ENCODE measurements around the gene ATG5. TPM values are rescaled to one million over a fixed set of nuclear protein-coding genes. Genes with fewer than 3 reads are reported as not detected.

ATG5 gene
- polyA plus RNA-seq, 3 donors = 15.0 to 31.4 (median 29.9) TPM

DNA sequence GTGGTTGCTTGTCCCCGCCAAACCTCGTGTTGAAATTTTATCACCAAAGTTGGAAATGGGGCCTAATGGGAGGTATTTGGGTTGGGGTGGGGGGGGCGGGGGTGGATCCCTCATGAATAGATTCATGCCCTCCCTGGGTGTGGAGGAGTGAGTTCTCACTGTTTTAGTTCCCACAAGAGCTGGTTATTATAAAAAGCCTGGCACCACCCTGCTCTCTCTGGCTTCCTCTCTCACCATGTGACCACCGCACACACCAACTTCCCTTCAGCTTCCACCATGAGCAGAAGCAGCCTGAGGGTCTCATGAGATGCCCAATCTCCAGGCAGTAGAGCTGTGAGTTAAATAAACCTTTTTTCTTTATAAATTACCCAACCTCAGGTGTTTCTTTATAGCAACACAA is 128.1 kb downstream of the ATG5 start:
- Mint-ChIP-seq H3K27me3 (ENCODE audit: low read depth in 3 of 3) (peaks cover 0 to 2% (median 2%) of the 10 kb centered on the region in 3 donors), H3K9me3 (peaks cover 0 to 3% (median 0%) of the 10 kb centered on the region in 7 donors), H3K36me3 (peaks cover 41 to 47% of the 10 kb centered on the region in 2 donors), H3K4me3 (no peak overlapping the region), H3K27ac (peak overlapping the region in 6 of 7 donors; percentile 33 to 83 (median 76)), H3K4me1 (peaks cover 25% of the 10 kb centered on the region)
- Histone ChIP-seq H3K27me3 (ENCODE audit: control insufficient read depth in 2 of 2, insufficient read depth in 2 of 2, low read length in 2 of 2) (no peaks in the 10 kb centered on the region), H3K36me3 (replicated peaks in 1 of 2; ENCODE audit: control insufficient read depth in 1 of 2, insufficient read depth in 2 of 2, low read length in 2 of 2) (peaks cover 14 to 41% of the 10 kb centered on the region in 2 donors), H2AFZ (ENCODE audit: insufficient read depth, low read depth, low read length, poor library complexity, severe bottlenecking) (no peak overlapping the region), H3K4me3 (replicated peaks in 1 of 3; ENCODE audit: low read depth in 2 of 3, low read length in 3 of 3) (no peak overlapping the region), H4K20me1 (ENCODE audit: insufficient read depth, low read length) (no peaks in the 10 kb centered on the region), H3K4me2 (replicated peaks; ENCODE audit: extremely low read depth, low read length, poor library complexity, severe bottlenecking) (no peak overlapping the region), H3K79me2 (ENCODE audit: insufficient read depth, low read length) (no peaks in the 10 kb centered on the region), H3K9ac (ENCODE audit: insufficient read depth, low read length, poor library complexity, severe bottlenecking) (no peak overlapping the region), H3K4me1 (ENCODE audit: control insufficient read depth in 1 of 2, insufficient read depth in 2 of 2, low read length in 2 of 2) (peaks cover 7 to 13% of the 10 kb centered on the region in 2 donors), H3K27ac (ENCODE audit: low read depth in 1 of 2, low read length in 2 of 2) (peak overlapping the region in 1 of 2 donors; percentile 55), H3K9me3 (replicated peaks in 1 of 2; ENCODE audit: control insufficient read depth in 1 of 2, insufficient read depth in 1 of 2, low read length in 2 of 2) (no peaks in the 10 kb centered on the region)
- whole genome bisulfite sequencing (ENCODE audit: insufficient coverage) = no CpG with 5 or more reads among the region's 4 CpGs
- intact Hi-C loops (cut with micrococcal nuclease) = no loop called here
- TF ChIP-seq, protein P1, sequence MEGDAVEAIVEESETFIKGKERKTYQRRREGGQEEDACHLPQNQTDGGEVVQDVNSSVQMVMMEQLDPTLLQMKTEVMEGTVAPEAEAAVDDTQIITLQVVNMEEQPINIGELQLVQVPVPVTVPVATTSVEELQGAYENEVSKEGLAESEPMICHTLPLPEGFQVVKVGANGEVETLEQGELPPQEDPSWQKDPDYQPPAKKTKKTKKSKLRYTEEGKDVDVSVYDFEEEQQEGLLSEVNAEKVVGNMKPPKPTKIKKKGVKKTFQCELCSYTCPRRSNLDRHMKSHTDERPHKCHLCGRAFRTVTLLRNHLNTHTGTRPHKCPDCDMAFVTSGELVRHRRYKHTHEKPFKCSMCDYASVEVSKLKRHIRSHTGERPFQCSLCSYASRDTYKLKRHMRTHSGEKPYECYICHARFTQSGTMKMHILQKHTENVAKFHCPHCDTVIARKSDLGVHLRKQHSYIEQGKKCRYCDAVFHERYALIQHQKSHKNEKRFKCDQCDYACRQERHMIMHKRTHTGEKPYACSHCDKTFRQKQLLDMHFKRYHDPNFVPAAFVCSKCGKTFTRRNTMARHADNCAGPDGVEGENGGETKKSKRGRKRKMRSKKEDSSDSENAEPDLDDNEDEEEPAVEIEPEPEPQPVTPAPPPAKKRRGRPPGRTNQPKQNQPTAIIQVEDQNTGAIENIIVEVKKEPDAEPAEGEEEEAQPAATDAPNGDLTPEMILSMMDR (IDR thresholded peaks at IDR 0.05) = no peak
- DNase-seq = peak; percentile 23 to 36 (median 34)

DNA sequence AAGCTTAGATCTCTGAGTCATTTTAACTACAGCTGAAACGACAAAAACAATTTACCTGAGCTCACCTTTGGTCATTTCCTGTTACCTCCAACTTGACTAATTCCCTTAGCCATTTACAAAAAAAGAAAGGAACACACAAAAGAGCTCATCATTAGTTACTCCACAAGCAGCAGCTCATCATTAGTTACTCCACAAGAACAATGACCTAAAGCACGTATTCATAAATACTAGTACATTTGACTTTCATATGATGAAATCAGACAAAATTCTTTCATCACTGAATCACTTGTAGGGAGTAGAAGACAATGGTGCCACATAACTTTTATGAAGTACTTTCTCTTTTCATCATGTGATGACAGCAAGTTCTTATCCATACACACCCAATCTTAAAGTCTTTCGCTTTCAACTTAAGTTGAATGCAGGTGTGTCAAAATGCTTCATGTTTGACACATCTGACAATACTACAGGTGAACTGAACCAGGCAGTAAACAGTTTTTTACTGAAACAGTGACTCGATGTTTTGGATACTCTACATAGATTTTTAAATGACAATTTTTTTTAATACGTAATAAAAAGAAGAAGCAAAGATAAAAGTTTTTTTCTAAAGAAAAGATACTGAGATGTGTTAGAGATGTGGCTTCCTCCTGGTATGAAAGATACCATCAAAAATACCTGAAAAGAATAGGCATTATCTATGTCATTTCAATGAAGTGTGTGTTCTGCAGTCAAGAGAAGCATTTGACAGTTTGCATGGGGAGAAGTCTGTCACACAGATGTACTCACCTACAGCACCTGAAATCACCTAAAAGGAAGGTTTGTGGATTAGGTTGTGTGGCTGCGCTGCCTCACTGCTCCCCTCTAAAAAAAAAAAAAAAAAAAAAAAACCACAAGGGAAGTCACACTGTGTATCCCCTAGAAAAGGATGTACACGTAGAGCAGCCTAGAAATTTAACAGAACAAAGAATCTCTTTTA is 130.3 kb downstream of the ATG5 start:
- H3K9ac ChIP-seq (ENCODE audit: insufficient read depth, low read length, poor library complexity, severe bottlenecking) = no peak overlapping the region
- intact Hi-C loops (cut with micrococcal nuclease) = no loop called here
- Mint-ChIP-seq H3K4me1 (peaks cover 22% of the 10 kb centered on the region), H3K27ac (peak overlapping the region in 1 of 7 donors; percentile 34), H3K36me3 (peaks cover 29 to 33% of the 10 kb centered on the region in 2 donors), H3K9me3 (peaks cover 0 to 2% (median 0%) of the 10 kb centered on the region in 7 donors), H3K4me3 (no peak overlapping the region), H3K27me3 (ENCODE audit: low read depth in 3 of 3) (no peaks in the 10 kb centered on the region)
- TF ChIP-seq, protein P1 (IDR thresholded peaks at IDR 0.05) = no peak
- H3K4me2 ChIP-seq (replicated peaks; ENCODE audit: extremely low read depth, low read length, poor library complexity, severe bottlenecking) = no peak overlapping the region
- DNase-seq = peak in 1 of 3 donors; percentile 8
- no peaks in the 10 kb centered on the region for H4K20me1 ChIP-seq (ENCODE audit: insufficient read depth, low read length)
- peaks cover 7 to 13% of the 10 kb centered on the region in 2 donors for H3K4me1 ChIP-seq (ENCODE audit: control insufficient read depth in 1 of 2, insufficient read depth in 2 of 2, low read length in 2 of 2)
- H3K79me2 ChIP-seq (ENCODE audit: insufficient read depth, low read length) = no peaks in the 10 kb centered on the region
- H2AFZ ChIP-seq (ENCODE audit: insufficient read depth, low read depth, low read length, poor library complexity, severe bottlenecking) = no peak overlapping the region
- no peaks in the 10 kb centered on the region for H3K9me3 ChIP-seq (replicated peaks in 1 of 2; ENCODE audit: control insufficient read depth in 1 of 2, insufficient read depth in 1 of 2, low read length in 2 of 2)
- H3K27me3 ChIP-seq (ENCODE audit: control insufficient read depth in 2 of 2, insufficient read depth in 2 of 2, low read length in 2 of 2) = no peaks in the 10 kb centered on the region
- peaks cover 2 to 26% of the 10 kb centered on the region in 2 donors for H3K36me3 ChIP-seq (replicated peaks in 1 of 2; ENCODE audit: control insufficient read depth in 1 of 2, insufficient read depth in 2 of 2, low read length in 2 of 2)
- WGBS (ENCODE audit: insufficient coverage) = no CpG with 5 or more reads among the region's 7 CpGs
- H3K27ac ChIP-seq (ENCODE audit: low read depth in 1 of 2, low read length in 2 of 2) = no peak overlapping the region
- no peak overlapping the region for H3K4me3 ChIP-seq (replicated peaks in 1 of 3; ENCODE audit: low read depth in 2 of 3, low read length in 3 of 3)

Data from CD14-positive monocyte (primary cell).